GM12872 (cell line): Measurements from ENCODE around the gene GIGYF2.

ENCODE experiments used
- CTCF ChIP-seq: IDR thresholded peaks from 3 replicates; pipeline ENCODE4 v1.5.1; 2011; ENCODE audit warnings: low read depth, mild to moderate bottlenecking, low read length, moderate library complexity; ENCODE audit not compliant: insufficient read depth

The GIGYF2 gene

GRCh38 chr2:232839411-232840079 lies 142.4 kb downstream of the GIGYF2 start:
- TF ChIP-seq CTCF, result no peak

GRCh38 chr2:232842689-232843088 lies 145.6 kb downstream of the GIGYF2 start:
- TF ChIP-seq CTCF, result no peak

- TF ChIP-seq CTCF, result no peak
Measured at GRCh38 chr2:232843834-232844233, 146.7 kb downstream of the GIGYF2 start.

- no peak for TF ChIP-seq CTCF
Measured at GRCh38 chr2:232846055-232846454, 148.9 kb downstream of the GIGYF2 start.

DNA sequence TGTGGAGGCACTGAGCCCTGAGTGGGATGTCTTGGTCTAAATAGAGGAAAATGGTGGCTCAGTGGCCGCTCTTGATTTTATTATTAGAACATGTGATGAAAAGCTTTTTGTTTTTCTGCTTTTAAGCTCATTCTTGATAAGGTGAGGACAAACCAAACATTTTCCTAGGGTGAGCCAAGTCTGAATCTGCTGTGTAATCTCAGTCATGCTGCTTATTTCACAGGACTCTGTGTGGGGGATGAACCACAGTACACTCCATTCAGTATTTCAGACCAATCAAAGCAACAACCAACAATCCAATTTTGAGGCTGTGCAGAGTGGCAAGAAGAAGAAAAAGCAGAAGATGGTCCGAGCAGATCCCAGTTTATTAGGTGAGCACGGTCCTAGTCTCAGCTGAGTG lies 152.9 kb downstream of the GIGYF2 start:
- TF ChIP-seq CTCF, result no peak

DNA sequence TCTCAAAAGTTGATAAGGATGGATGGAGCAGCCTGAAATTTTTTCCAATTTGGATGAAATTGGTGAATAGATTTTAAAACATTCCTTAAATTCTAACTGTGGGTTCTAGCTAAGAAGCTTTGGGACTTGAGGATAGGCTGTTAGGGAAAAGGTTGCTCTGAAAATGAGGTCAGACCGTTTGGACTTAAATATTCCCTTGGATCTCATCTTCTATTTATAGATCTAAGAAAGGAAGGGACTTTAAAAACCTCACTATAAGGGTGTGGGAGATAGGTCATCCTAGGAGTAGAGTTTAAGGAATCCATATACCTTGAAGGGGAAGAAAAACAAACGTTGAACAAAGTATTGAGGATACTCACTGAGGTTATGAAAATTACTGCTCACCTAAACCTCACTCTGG lies 155.5 kb downstream of the GIGYF2 start:
- TF ChIP-seq CTCF, result no peak

- no peak for TF ChIP-seq CTCF
Measured at GRCh38 chr2:232854082-232854481, 157.0 kb downstream of the GIGYF2 start.
